NCI-H748 (cell line): Measurements from ENCODE around the gene TTLL13.

ENCODE experiments used
- DNase-seq: peaks from one replicate; lab custom pipeline; 2025; ENCODE audit not compliant: unreplicated experiment; lab: John Stamatoyannopoulos, UW

Gene TTLL13

DNA sequence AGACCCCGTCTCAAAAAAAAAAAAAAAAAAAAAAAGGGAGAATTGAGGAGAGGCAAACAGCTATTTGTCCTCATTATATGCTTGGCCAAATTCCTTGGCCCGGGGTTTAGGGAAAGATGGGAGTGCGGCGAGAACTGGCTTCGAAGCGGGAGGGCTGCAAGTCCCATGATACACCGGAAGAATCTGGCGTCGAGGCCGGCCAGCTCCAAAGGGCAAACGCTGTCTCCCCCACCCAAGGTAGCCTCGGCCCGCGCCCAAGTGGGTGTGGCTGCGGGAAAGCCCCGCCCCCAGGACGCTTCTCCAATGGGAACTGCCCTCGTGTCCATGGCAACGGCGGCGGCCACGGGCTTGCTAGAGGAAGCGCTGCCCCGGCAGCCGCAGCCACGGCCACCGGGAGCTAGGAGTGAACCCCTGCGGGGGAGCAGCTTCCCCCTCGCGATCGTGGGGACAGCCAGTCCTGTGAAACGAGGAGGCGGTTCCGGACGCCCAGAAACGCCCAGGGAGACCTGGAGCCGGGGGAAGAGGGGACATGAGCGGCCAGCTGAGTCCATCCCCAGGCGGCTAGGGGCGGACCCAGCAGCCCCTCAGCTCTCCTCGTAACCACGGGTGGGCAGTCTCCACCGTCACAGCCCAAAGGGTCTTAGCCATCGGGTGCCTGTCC, at the start of gene TTLL13:
Gene TTLL13, plus strand, starts transcription at position 354 of the 661 bp plus-strand sequence. CDS start 1,075 bp downstream, outside the sequence.
- peak; percentile 91 for DNase-seq

- no peak for DNase-seq
Observed at GRCh38 chr15:90200534-90201129, 48.7 kb upstream of the TTLL13 start.

GRCh38 chr15:90201130-90201943, 48.0 kb upstream of the TTLL13 start, which contains the start of gene SEMA4B:
Gene SEMA4B, plus strand, starts transcription at chr15:90201330. Its CDS starts 249 bp downstream, at chr15:90201579.
- peak; percentile 77 for DNase-seq

- peak; percentile 14 for DNase-seq
Observed at GRCh38 chr15:90201944-90202375, 47.4 kb upstream of the TTLL13 start.

DNA sequence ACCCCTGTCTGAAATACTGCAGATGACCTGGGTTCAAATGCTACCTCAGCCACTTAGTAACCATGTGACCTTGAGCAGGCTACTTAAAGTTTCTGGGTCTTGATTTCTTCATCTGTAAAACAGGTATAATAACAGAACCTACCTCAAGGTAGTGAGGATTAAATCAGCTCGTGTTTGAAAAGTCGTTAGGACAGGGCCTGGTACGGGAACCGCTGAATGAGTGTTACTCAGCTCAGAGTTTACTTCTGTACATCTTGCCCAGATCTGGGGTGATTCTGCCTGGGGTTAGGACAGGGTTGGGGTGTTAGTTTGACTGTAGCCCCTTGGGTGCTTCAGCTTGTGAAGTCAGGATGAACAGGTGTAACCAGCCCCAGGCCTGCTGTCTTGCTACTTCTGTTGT, 46.4 kb upstream of the TTLL13 start:
- no peak for DNase-seq

DNA sequence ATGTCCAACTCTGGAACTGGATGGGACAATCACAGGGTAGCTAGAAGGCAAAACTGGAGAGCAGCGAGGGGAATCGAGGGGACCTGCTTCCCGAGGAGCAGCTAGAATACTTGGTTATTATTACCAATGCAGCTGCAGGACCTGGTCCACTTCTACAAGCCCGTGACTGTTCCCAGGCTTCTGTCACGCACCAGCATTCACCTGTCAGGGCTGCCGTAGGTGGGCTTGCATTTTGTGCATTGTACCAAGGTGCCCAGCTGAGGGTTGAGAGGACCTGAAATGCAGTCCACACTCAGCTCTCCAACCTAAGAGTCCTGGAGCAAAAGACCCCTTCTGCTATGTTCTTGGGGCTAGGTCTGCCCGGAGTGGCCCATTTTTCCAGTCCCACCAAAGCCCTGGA, 45.9 kb upstream of the TTLL13 start:
- no peak for DNase-seq

- peak; percentile 8 for DNase-seq
Observed at GRCh38 chr15:90203922-90204321, 45.4 kb upstream of the TTLL13 start.

DNA sequence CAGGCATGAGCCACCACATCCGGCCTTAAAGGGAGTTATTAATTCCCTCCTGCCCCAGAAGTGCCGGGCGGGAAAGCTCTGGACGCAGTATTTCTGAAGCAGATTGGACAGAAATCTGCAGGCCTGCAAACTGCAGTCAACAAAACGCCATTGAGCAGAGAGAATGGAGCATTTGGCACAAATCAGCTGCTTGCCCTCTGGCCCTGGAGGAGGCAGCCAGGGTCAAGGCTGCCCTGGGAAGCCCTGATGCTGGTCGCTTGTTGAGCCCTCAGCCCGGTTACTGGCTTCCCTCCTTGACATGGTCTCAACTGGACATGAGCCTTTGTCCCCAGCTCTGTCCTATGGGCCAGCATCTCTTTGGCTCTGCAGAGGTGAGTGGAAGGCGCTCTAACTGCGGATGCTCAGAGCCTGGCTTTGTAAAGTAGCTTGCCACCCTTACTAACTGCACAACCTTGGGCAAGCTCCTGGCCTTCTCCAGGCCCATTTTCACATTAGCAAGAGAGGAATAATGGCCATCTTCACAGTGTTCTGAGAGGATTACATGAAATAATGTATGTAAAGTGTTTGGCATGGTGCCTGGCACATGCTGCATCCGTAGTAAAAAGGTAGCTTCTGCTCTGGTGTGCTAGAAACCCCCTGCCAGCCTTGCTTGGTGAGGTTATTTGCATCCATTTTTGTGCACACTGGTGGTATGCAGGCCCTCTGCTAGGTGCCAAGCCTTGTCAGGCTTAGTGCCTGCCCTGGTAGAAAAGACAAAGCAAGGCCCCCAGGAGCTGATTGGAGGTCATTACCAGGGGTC, 44.1 kb upstream of the TTLL13 start:
- no peak for DNase-seq

- no peak for DNase-seq
Observed at GRCh38 chr15:90205886-90206285, 43.5 kb upstream of the TTLL13 start.

DNA sequence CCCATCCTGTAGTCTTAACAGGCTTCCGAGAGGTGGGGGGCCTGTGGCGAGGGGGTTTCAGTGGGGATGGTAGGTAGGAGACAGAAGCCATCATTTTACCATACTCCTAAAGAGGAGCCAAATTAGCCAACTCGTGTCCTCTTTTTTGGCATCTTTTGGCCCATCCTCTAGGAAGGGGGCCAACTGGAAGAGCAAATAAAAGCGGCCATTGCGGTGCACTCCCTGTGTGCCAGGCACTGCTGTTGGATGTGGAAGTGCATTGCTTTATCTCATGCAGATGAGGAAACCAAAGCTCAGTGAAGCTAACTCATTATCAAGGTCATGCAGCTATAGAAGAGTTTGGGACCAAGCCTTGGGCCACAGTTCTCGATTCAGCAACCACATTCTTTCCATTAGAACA, 42.1 kb upstream of the TTLL13 start:
- no peak for DNase-seq

DNA sequence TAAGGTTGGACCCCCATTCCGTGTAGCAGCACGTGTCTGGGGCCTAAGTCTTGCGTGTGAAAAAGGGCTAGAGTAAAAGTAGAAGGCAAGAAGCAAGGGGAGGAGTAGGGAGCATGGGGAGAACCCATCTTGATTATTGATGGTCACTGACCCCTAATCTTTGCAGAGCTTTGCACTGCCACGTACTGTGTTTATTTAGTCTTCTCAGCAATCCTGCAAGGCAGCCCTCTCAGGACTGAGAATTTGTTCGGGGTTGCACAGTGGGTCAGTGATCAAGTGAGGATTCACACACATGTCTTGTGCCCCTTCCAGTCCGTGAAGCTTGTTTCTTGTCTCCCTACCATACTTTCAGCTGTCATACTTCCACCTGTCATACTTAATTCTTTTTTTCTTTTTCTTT, 41.0 kb upstream of the TTLL13 start:
- DNase-seq, result no peak

- no peak for DNase-seq
Observed at GRCh38 chr15:90209591-90209990, 39.8 kb upstream of the TTLL13 start.

- no peak for DNase-seq
Observed at GRCh38 chr15:90210593-90210992, 38.8 kb upstream of the TTLL13 start.

DNA sequence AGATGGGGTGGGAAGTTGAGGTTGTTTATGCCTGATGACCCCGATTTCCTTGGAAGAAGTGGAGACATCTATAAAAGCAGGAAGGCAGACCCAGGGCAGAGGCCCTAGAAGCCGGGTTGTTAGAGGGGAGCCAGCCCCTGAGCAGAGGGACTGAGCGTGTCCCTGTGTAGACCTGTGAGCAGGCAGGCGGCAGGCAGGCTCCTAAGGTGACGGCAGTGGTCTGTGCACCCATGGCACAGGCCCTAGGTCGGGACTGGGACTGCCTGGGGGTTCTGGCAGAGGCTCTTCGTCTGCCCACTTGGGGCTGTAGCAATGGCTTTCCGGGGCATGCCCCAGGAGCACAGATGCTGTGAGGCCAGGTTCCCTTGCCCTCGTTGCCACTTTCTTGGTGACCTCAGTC, 38.3 kb upstream of the TTLL13 start:
- no peak for DNase-seq

- DNase-seq, result no peak
Observed at GRCh38 chr15:90211440-90212143, 37.8 kb upstream of the TTLL13 start.

GRCh38 chr15:90212221-90213098, 36.9 kb upstream of the TTLL13 start:
- no peak for DNase-seq

- DNase-seq, result no peak
Observed at GRCh38 chr15:90213122-90213817, 36.1 kb upstream of the TTLL13 start.

GRCh38 chr15:90213818-90214204, 35.5 kb upstream of the TTLL13 start:
- DNase-seq, result no peak
